ENCODE measurements around the gene GALNT18. TPM values are rescaled to one million over a fixed set of nuclear protein-coding genes. Genes with fewer than 3 reads are reported as not detected.

Gene GALNT18
- polyA plus RNA-seq, 1 donor (not counting 4 experiments of a cell fraction or from before 2014, with no cell fraction given): 27.2 TPM

DNA sequence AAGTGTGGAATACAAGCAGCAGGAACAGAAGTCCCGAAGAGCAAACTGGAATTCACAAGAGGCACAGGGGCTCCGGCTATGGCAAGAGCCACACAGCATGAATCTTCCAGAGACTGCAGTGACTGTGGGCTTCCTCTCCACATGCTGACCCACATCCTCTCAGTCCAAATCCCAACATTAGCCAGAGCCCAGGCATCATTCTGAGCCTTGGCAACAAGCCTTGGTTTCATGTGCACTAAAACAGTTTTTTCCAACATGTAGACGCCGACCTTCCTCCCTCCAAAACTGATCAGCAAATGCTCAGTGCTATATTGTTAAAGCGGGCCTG, 177.0 kb downstream of the GALNT18 start:
- no peak overlapping the region for H3K4me2 ChIP-seq (ENCODE audit: control insufficient read depth, extremely low read depth, insufficient read depth, low read depth, low read length)
- FAIRE-seq (no peak), DNase-seq (ENCODE audit: low read depth, low spot score) (no peak)
- H3K79me2 ChIP-seq (ENCODE audit: control insufficient read depth, insufficient read depth, low read length): peaks cover 10% of the 10 kb centered on the region
- dilution Hi-C loops (cut with MboI; ENCODE audit: extremely low pct_ligation_motif_present, low sequenced_read_pairs): no loop called here
- H3K9ac ChIP-seq (ENCODE audit: control insufficient read depth, extremely low read depth, insufficient read depth, low read length): no peak overlapping the region
- no peak overlapping the region for H3K27ac ChIP-seq (ENCODE audit: control insufficient read depth, insufficient read depth, low read length)
- H3K9me1 ChIP-seq (ENCODE audit: control insufficient read depth, extremely low read depth, insufficient read depth, low read length): no peaks in the 10 kb centered on the region
- H3K27me3 ChIP-seq (ENCODE audit: control insufficient read depth, extremely low read depth, insufficient read depth, low read length): no peaks in the 10 kb centered on the region
- H3K4me3 ChIP-seq (ENCODE audit: control insufficient read depth in 2 of 3, extremely low read depth in 1 of 3, insufficient read depth in 2 of 3, low read depth in 1 of 3, low read length in 3 of 3): no peak overlapping the region
- peaks cover 16% of the 10 kb centered on the region for H3K4me1 ChIP-seq (ENCODE audit: control insufficient read depth, extremely low read depth, insufficient read depth, low read length)
- TF ChIP-seq, protein P1, sequence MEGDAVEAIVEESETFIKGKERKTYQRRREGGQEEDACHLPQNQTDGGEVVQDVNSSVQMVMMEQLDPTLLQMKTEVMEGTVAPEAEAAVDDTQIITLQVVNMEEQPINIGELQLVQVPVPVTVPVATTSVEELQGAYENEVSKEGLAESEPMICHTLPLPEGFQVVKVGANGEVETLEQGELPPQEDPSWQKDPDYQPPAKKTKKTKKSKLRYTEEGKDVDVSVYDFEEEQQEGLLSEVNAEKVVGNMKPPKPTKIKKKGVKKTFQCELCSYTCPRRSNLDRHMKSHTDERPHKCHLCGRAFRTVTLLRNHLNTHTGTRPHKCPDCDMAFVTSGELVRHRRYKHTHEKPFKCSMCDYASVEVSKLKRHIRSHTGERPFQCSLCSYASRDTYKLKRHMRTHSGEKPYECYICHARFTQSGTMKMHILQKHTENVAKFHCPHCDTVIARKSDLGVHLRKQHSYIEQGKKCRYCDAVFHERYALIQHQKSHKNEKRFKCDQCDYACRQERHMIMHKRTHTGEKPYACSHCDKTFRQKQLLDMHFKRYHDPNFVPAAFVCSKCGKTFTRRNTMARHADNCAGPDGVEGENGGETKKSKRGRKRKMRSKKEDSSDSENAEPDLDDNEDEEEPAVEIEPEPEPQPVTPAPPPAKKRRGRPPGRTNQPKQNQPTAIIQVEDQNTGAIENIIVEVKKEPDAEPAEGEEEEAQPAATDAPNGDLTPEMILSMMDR (optimal IDR thresholded peaks at IDR 0.05 in 1 of 3, IDR thresholded peaks at IDR 0.05 in 1 of 3, conservative IDR thresholded peaks at IDR 0.05 in 1 of 3; ENCODE audit: extremely low read depth in 1 of 3, insufficient read depth in 2 of 3, low read length in 3 of 3): no peak
- TF ChIP-seq EZH2 (IDR thresholded peaks at IDR 0.05; ENCODE audit: low read length): no peak
- no peaks in the 10 kb centered on the region for H4K20me1 ChIP-seq (ENCODE audit: control insufficient read depth, extremely low read depth, insufficient read depth, low read length)
- peaks cover 2 to 3% of the 10 kb centered on the region in 2 experiments for H3K36me3 ChIP-seq (ENCODE audit: control insufficient read depth in 2 of 2, extremely low read depth in 1 of 2, insufficient read depth in 2 of 2, low read length in 2 of 2)
- no peaks in the 10 kb centered on the region for H3K9me3 ChIP-seq (ENCODE audit: control insufficient read depth, low read depth, low read length)
- no peak overlapping the region for H2AFZ ChIP-seq (ENCODE audit: control insufficient read depth, low read length)

DNA sequence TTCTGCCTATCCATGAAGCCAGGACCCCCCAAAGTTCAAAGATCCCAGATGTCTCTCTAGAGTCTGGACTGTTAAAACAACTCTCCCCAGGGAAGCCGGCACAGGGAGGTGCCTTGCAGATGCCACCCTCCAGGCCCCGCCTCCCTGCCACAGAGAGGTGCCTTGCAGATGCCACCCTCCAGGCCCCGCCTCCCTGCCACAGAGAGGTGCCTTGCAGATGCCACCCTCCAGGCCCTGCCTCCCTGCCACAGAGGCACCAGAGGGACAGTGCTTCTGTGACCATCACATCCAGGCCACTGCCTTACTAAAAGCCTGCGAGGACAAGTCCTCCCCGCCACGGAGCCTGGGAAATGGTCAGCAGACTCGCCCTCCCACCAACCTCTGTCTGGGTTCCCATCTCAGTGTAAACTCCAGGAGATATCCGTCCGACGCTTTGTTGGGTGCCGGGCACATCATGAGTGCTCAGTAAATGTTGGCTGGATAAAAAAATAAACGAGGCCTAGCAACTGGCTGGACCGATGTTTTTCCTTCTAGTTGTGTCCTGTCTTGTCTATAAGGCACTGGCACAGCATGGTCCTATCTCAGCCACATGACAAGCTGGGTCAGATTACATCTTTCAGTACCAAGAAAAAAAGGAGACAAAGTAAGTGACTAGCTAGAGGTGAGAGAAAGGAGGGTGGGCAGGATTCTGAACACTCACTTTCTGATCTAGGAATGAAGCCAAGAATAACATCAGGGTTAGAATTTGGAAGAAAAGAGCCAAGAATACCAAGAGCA, 177.6 kb downstream of the GALNT18 start:
- no peak overlapping the region for H3K27ac ChIP-seq (ENCODE audit: control insufficient read depth, insufficient read depth, low read length)
- H4K20me1 ChIP-seq (ENCODE audit: control insufficient read depth, extremely low read depth, insufficient read depth, low read length): no peaks in the 10 kb centered on the region
- peak; percentile 71 for FAIRE-seq
- TF ChIP-seq, protein P1 (optimal IDR thresholded peaks at IDR 0.05 in 1 of 3, IDR thresholded peaks at IDR 0.05 in 1 of 3, conservative IDR thresholded peaks at IDR 0.05 in 1 of 3; ENCODE audit: extremely low read depth in 1 of 3, insufficient read depth in 2 of 3, low read length in 3 of 3): no peak
- no peak for TF ChIP-seq EZH2 (IDR thresholded peaks at IDR 0.05; ENCODE audit: low read length)
- peaks cover 7% of the 10 kb centered on the region for H3K79me2 ChIP-seq (ENCODE audit: control insufficient read depth, insufficient read depth, low read length)
- H3K4me2 ChIP-seq (ENCODE audit: control insufficient read depth, extremely low read depth, insufficient read depth, low read depth, low read length): peak overlapping the region; percentile 7
- H3K9me1 ChIP-seq (ENCODE audit: control insufficient read depth, extremely low read depth, insufficient read depth, low read length): no peaks in the 10 kb centered on the region
- H3K27me3 ChIP-seq (ENCODE audit: control insufficient read depth, extremely low read depth, insufficient read depth, low read length): no peaks in the 10 kb centered on the region
- dilution Hi-C loops (cut with MboI; ENCODE audit: extremely low pct_ligation_motif_present, low sequenced_read_pairs): no loop called here
- no peaks in the 10 kb centered on the region for H3K9me3 ChIP-seq (ENCODE audit: control insufficient read depth, low read depth, low read length)
- H2AFZ ChIP-seq (ENCODE audit: control insufficient read depth, low read length): no peak overlapping the region
- DNase-seq (ENCODE audit: low read depth, low spot score): no peak
- H3K36me3 ChIP-seq (ENCODE audit: control insufficient read depth in 2 of 2, extremely low read depth in 1 of 2, insufficient read depth in 2 of 2, low read length in 2 of 2): peaks cover 3 to 4% of the 10 kb centered on the region in 2 experiments
- H3K4me1 ChIP-seq (ENCODE audit: control insufficient read depth, extremely low read depth, insufficient read depth, low read length): peaks cover 11% of the 10 kb centered on the region
- H3K9ac ChIP-seq (ENCODE audit: control insufficient read depth, extremely low read depth, insufficient read depth, low read length): no peak overlapping the region
- H3K4me3 ChIP-seq (ENCODE audit: control insufficient read depth in 2 of 3, extremely low read depth in 1 of 3, insufficient read depth in 2 of 3, low read depth in 1 of 3, low read length in 3 of 3): no peak overlapping the region

Measured in keratinocyte (primary cell).